ENCODE measurements around the gene BTBD19. TPM values are rescaled to one million over a fixed set of nuclear protein-coding genes. Genes with fewer than 3 reads are reported as not detected.

The BTBD19 gene
- total RNA-seq, 6 experiments from 2014 or later = 12.2 to 21.4 (median 13.9) TPM

DNA sequence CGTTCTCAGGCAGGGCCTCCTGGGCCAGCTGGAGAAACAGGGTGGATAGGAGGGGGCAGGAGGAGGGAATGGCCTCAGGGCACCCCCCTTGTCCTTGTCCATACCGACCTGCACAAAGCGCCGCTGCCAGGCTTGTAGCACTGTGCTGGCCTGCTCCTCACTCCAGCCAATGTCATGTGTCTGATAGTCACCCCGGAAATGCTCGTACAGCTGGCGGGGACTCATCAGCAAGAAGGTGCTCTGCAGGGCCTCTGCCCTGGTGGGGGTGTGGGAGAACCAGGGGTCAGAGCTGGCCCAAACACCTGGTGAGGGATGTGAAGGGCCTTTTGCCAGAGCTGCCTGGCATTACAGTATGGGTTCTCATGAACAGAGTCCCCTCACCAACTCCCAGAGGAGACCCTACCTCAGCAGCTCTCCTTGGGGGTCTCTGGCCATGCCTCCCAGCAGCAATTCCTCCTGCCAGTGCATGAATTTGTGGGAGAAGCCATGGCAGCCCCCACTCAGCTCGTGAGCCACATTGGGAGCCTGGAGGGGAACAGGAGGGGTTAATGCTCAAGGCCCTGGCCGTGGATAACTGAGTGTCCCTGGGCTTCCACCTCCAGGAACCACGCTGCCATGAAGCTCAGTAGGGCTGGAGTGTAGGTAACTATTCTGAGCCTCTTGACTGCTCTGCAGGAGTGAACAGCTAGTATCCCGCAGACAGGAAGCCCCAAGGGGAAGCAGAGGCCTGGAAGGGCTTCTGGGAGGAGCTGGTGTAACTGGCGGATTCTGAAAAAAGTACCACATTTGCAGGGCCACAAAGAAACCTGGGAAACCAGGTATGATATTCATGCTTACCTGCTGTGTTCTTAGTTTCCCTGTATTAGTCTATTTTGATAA, 21.4 kb downstream of the BTBD19 start:
- H3K27me3 Mint-ChIP-seq (ENCODE audit: insufficient read depth) = peaks cover 2% of the 10 kb centered on the region
- DNase-seq = no peak
- no peaks in the 10 kb centered on the region for H3K4me1 Mint-ChIP-seq (ENCODE audit: low read depth)
- H3K36me3 Mint-ChIP-seq (ENCODE audit: low read depth) = no peaks in the 10 kb centered on the region
- H3K9me3 Mint-ChIP-seq = peaks cover 5% of the 10 kb centered on the region; the same call in 1 of the 2 replicates
- no peak overlapping the region for H3K4me3 Mint-ChIP-seq
- TF ChIP-seq, protein P1, sequence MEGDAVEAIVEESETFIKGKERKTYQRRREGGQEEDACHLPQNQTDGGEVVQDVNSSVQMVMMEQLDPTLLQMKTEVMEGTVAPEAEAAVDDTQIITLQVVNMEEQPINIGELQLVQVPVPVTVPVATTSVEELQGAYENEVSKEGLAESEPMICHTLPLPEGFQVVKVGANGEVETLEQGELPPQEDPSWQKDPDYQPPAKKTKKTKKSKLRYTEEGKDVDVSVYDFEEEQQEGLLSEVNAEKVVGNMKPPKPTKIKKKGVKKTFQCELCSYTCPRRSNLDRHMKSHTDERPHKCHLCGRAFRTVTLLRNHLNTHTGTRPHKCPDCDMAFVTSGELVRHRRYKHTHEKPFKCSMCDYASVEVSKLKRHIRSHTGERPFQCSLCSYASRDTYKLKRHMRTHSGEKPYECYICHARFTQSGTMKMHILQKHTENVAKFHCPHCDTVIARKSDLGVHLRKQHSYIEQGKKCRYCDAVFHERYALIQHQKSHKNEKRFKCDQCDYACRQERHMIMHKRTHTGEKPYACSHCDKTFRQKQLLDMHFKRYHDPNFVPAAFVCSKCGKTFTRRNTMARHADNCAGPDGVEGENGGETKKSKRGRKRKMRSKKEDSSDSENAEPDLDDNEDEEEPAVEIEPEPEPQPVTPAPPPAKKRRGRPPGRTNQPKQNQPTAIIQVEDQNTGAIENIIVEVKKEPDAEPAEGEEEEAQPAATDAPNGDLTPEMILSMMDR (IDR thresholded peaks at IDR 0.05) = no peak
- no peak overlapping the region for H3K27ac Mint-ChIP-seq

DNA sequence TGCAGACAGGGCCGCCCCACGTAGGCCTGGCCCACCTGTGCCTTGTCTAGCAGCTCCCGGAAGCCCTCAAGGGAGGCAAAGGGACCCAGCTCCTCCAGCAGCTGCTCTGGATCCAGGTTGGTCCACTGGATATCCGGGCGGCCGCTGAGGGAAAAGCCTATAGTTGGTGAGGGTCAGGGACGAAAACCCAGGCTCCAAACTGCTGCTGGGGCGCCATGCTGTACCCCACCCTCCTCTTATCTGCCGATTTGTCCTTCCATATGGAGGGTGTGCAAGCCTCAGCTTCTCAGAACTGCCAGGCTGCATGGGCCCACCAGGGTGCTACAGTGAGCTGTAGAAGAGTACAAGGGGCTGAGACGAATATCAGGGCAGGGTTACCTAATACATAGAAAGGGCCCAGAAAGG, 22.6 kb downstream of the BTBD19 start:
- TF ChIP-seq, protein P1 (IDR thresholded peaks at IDR 0.05) = no peak
- 0 out of 2 replicates have a peak, but pooled peaks cover 2% of the 10 kb centered on the region for H3K4me1 Mint-ChIP-seq (ENCODE audit: low read depth)
- H3K27ac Mint-ChIP-seq = no peak overlapping the region

DNA sequence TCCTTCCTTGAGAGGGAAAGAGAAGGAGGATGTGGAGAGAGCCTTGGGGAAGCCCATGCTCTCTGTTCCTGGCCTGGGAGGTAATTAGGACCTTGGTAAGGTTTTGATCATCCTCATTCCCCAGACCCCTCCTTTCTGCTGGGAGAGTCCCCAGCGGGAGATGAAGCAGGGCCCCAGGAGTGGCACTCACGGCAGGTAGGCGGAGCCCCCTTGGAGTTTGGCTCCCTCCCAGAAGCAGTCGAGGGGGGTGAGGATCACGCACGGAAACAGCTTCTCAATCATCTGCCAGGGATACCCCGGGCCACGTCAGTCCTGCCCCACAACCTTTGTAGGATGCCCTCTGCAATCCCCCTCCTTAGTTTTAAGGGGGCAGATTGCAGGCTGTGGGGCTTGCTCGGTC, 23.2 kb downstream of the BTBD19 start:
- Mint-ChIP-seq H3K27me3 (ENCODE audit: insufficient read depth) (peaks cover 2% of the 10 kb centered on the region), H3K9me3 (peaks cover 5% of the 10 kb centered on the region; the same call in 1 of the 2 replicates), H3K4me3 (no peak overlapping the region), H3K4me1 (ENCODE audit: low read depth) (0 out of 2 replicates have a peak, but pooled peaks cover 6% of the 10 kb centered on the region), H3K36me3 (ENCODE audit: low read depth) (no peaks in the 10 kb centered on the region), H3K27ac (no peak overlapping the region)
- TF ChIP-seq, protein P1 (IDR thresholded peaks at IDR 0.05) = no peak
- DNase-seq = no peak

More for the DNA sequence above, 22.6 kb downstream of the BTBD19 start:
- DNase-seq = no peak
- H3K4me3 Mint-ChIP-seq = no peak overlapping the region
- peaks cover 2% of the 10 kb centered on the region for H3K27me3 Mint-ChIP-seq (ENCODE audit: insufficient read depth)
- peaks cover 5% of the 10 kb centered on the region; the same call in 1 of the 2 replicates for H3K9me3 Mint-ChIP-seq
- no peaks in the 10 kb centered on the region for H3K36me3 Mint-ChIP-seq (ENCODE audit: low read depth)

DNA sequence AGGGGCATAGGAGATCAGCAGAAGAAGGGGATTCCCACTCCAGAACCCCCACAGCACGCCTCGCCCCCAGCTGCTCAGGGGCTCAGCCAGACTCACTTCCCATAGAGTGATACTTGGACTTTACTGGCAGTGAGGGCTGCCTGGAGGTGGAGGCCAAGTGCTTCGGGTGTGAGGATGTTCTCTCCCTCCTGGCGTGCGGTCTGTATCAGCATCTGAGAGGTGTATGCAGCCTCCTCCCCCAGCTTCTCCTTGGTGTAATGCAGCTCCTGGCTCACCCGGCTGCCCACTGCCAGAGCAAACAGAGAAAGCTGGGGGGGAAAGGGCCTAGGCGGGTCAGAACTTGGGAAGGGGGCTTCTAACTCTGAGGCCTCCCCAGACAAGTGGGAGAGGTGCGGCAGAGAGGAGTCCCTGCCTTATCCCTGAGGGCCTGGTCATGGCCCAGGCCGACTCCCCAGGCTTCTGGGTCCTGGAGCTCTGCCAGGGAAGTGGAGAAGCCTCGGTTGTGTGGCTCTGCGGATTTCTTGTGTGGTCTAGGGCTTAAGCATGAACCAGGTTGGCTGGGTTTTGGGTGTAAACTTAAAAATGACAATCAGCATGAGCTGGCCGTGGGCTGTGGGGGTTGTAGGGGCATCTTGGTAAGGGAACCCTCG, 23.9 kb downstream of the BTBD19 start:
- H3K4me3 Mint-ChIP-seq = no peak overlapping the region
- H3K9me3 Mint-ChIP-seq = peaks cover 5% of the 10 kb centered on the region; the same call in 1 of the 2 replicates
- TF ChIP-seq, protein P1 (IDR thresholded peaks at IDR 0.05) = no peak
- H3K36me3 Mint-ChIP-seq (ENCODE audit: low read depth) = no peaks in the 10 kb centered on the region
- H3K27me3 Mint-ChIP-seq (ENCODE audit: insufficient read depth) = peaks cover 2% of the 10 kb centered on the region
- H3K4me1 Mint-ChIP-seq (ENCODE audit: low read depth) = 0 out of 2 replicates have a peak, but pooled peaks cover 6% of the 10 kb centered on the region
- H3K27ac Mint-ChIP-seq = no peak overlapping the region
- DNase-seq = no peak

DNA sequence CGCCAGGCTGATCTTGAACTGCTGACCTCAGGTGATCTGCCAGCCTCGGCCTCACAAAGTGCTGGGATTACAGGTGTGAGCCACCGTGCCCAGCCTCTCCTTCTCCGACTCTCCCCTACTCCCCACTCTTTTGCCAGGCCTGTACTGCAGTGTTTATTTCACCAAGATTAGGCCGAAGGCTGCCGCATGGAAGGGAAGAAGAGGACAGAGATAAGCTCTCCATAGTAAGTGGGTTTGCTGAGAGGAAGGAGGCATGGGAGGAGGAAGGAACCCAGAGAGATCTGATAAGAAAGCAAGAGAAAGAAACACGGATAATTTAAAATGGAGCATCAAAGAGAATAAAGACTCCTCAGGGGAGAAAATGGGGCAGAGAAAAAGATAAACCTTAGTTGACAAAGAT, 26.0 kb downstream of the BTBD19 start:
- H3K4me3 Mint-ChIP-seq = no peak overlapping the region
- H3K27me3 Mint-ChIP-seq (ENCODE audit: insufficient read depth) = peaks cover 2% of the 10 kb centered on the region
- 0 out of 2 replicates have a peak, but pooled peaks cover 6% of the 10 kb centered on the region for H3K4me1 Mint-ChIP-seq (ENCODE audit: low read depth)
- no peak overlapping the region for H3K27ac Mint-ChIP-seq
- TF ChIP-seq, protein P1 (IDR thresholded peaks at IDR 0.05) = no peak
- DNase-seq = no peak
- no peaks in the 10 kb centered on the region for H3K36me3 Mint-ChIP-seq (ENCODE audit: low read depth)
- no peaks in the 10 kb centered on the region for H3K9me3 Mint-ChIP-seq
